OCI-LY1 (cell line): Measurements from ENCODE around the gene DNAH1.

Experiments
- H2AFZ ChIP-seq: fragments of 200-600 bp; sonication (generic), shearing (Covaris generic); 2 replicates; pipeline ENCODE4 v1.6.0; 2014; ENCODE audit warnings: antibody characterized with exemption, mild to moderate bottlenecking, low read length
- H3F3A ChIP-seq: fragments of 200-600 bp; sonication (generic), shearing (Covaris generic); 2 replicates; pipeline ENCODE4 v1.6.0; 2014; ENCODE audit warnings: mild to moderate bottlenecking, antibody characterized with exemption, low read length, moderate library complexity; ENCODE audit not compliant: insufficient read depth
- H3K27ac ChIP-seq: fragments of 200-600 bp; sonication (generic); 2 replicates; pipeline ENCODE4 v1.5.1; 2014; ENCODE audit warnings: low read length, mixed run types, mild to moderate bottlenecking, low read depth; ENCODE audit not compliant: poor library complexity, severe bottlenecking
- H3K27me3 ChIP-seq: fragments of 200-600 bp; sonication (generic); 2 replicates; pipeline ENCODE4 v1.6.0; 2014; ENCODE audit warnings: antibody characterized with exemption, mild to moderate bottlenecking, low read length, moderate library complexity; ENCODE audit not compliant: insufficient read depth
- H3K36me3 ChIP-seq: fragments of 200-600 bp; sonication (generic); 2 replicates; pipeline ENCODE4 v1.6.1; 2014; ENCODE audit warnings: mild to moderate bottlenecking, antibody characterized with exemption, low read length, moderate library complexity, mixed read lengths; ENCODE audit not compliant: insufficient read depth
- H3K4me1 ChIP-seq: fragments of 200-600 bp; sonication (generic); 2 replicates; pipeline ENCODE4 v1.5.1; 2014; ENCODE audit warnings: mild to moderate bottlenecking, low read length, moderate library complexity; ENCODE audit not compliant: insufficient read depth, severe bottlenecking
- H3K4me2 ChIP-seq: fragments of 200-600 bp; sonication (generic), shearing (Covaris generic); 2 replicates; pipeline ENCODE4 v1.6.1; 2014; ENCODE audit warnings: low read length
- H3K4me3 ChIP-seq: fragments of 200-600 bp; sonication (generic); 2 replicates; pipeline ENCODE4 v1.5.1; 2014; ENCODE audit warnings: low read length, low read depth, mild to moderate bottlenecking, mixed read lengths; ENCODE audit not compliant: poor library complexity, severe bottlenecking
- H3K79me2 ChIP-seq: fragments of 200-600 bp; shearing (Covaris generic); 2 replicates; pipeline ENCODE4 v1.6.1; 2016; ENCODE audit warnings: mixed run types, low read length, mixed read lengths; ENCODE audit not compliant: insufficient read depth
- H3K9ac ChIP-seq: fragments of 200-600 bp; sonication (generic), shearing (Covaris generic); 2 replicates; pipeline ENCODE4 v1.6.1; 2014; ENCODE audit warnings: mild to moderate bottlenecking, low read length, mixed read lengths
- H3K9me2 ChIP-seq: fragments of 200-600 bp; sonication (generic), shearing (Covaris generic); 2 replicates; pipeline ENCODE4 v1.6.1; 2014; ENCODE audit warnings: low read depth, mild to moderate bottlenecking, low read length, mixed read lengths
- H3K9me3 ChIP-seq: fragments of 200-600 bp; shearing (Covaris generic); 2 replicates; pipeline ENCODE4 v1.6.1; 2014; ENCODE audit warnings: low read length, mixed read lengths
- H4K20me1 ChIP-seq: fragments of 200-600 bp; sonication (generic), shearing (Covaris generic); 2 replicates; pipeline ENCODE4 v1.6.0; 2016; ENCODE audit warnings: mild to moderate bottlenecking, low read length; ENCODE audit not compliant: insufficient read depth
- CTCF ChIP-seq: fragments of 200-600 bp; sonication (generic), shearing (Covaris generic); IDR thresholded peaks from 2 replicates; pipeline ENCODE4 v1.5.1; 2017; ENCODE audit warnings: mild to moderate bottlenecking, antibody characterized with exemption, low read length, moderate library complexity, mixed read lengths
- EZH2 ChIP-seq: fragments of 200-600 bp; sonication (generic), shearing (Covaris generic); IDR thresholded peaks from 2 replicates; pipeline ENCODE4 v1.8.0; 2017; ENCODE audit warnings: borderline replicate concordance, mixed run types, mild to moderate bottlenecking, antibody characterized with exemption, low read length, moderate library complexity, mixed read lengths

The DNAH1 gene

GRCh38 chr3:52311576-52312119 lies 4.5 kb upstream of the DNAH1 start:
- H3K4me1 ChIP-seq: peaks cover 8% of the 10 kb centered on the region
- no peak overlapping the region for H3K9ac ChIP-seq
- H3K27me3 ChIP-seq: no peaks in the 10 kb centered on the region
- H3K4me2 ChIP-seq: no peak overlapping the region
- H3K36me3 ChIP-seq: no peaks in the 10 kb centered on the region
- H3K9me3 ChIP-seq: no peaks in the 10 kb centered on the region
- no peaks in the 10 kb centered on the region for H3K79me2 ChIP-seq
- no peak overlapping the region for H3K27ac ChIP-seq
- H3K9me2 ChIP-seq: no peaks in the 10 kb centered on the region
- H2AFZ ChIP-seq: no peak overlapping the region
- TF ChIP-seq CTCF (no peak), EZH2 (no peak)
- no peaks in the 10 kb centered on the region for H3F3A ChIP-seq
- H4K20me1 ChIP-seq: no peaks in the 10 kb centered on the region
- H3K4me3 ChIP-seq: no peak overlapping the region

GRCh38 chr3:52313188-52313773 lies 2.8 kb upstream of the DNAH1 start:
- TF ChIP-seq EZH2 (no peak), CTCF (no peak)
- Histone ChIP-seq H2AFZ (no peak overlapping the region), H3K27me3 (0 out of 2 replicates have a peak, but pooled peaks cover 2% of the 10 kb centered on the region), H3K4me2 (no peak overlapping the region), H3K9me2 (no peaks in the 10 kb centered on the region), H4K20me1 (no peaks in the 10 kb centered on the region), H3K79me2 (no peaks in the 10 kb centered on the region), H3K27ac (no peak overlapping the region), H3K4me3 (no peak overlapping the region), H3K4me1 (peaks cover 23% of the 10 kb centered on the region), H3F3A (no peaks in the 10 kb centered on the region), H3K9ac (no peak overlapping the region), H3K9me3 (no peaks in the 10 kb centered on the region), H3K36me3 (no peaks in the 10 kb centered on the region)

GRCh38 chr3:52313774-52314188 lies 2.3 kb upstream of the DNAH1 start:
- peaks cover 23% of the 10 kb centered on the region for H3K4me1 ChIP-seq
- H3K9me2 ChIP-seq: no peaks in the 10 kb centered on the region
- H3K27ac ChIP-seq: no peak overlapping the region
- H2AFZ ChIP-seq: no peak overlapping the region
- H3K27me3 ChIP-seq: 0 out of 2 replicates have a peak, but pooled peaks cover 4% of the 10 kb centered on the region
- H4K20me1 ChIP-seq: no peaks in the 10 kb centered on the region
- no peaks in the 10 kb centered on the region for H3F3A ChIP-seq
- H3K4me3 ChIP-seq: no peak overlapping the region
- H3K9ac ChIP-seq: no peak overlapping the region
- H3K79me2 ChIP-seq: no peaks in the 10 kb centered on the region
- H3K36me3 ChIP-seq: no peaks in the 10 kb centered on the region
- no peak for TF ChIP-seq CTCF
- TF ChIP-seq EZH2: no peak
- no peaks in the 10 kb centered on the region for H3K9me3 ChIP-seq
- H3K4me2 ChIP-seq: no peak overlapping the region
